NCI-H1092 treated with DMSO at 0.1 percent for 48 hours (cell line): ENCODE measurements around the gene CNN3.

Experiments
- DNase-seq: peaks from one replicate; lab custom pipeline; 2025; lab: John Stamatoyannopoulos, UW

Gene CNN3

DNA sequence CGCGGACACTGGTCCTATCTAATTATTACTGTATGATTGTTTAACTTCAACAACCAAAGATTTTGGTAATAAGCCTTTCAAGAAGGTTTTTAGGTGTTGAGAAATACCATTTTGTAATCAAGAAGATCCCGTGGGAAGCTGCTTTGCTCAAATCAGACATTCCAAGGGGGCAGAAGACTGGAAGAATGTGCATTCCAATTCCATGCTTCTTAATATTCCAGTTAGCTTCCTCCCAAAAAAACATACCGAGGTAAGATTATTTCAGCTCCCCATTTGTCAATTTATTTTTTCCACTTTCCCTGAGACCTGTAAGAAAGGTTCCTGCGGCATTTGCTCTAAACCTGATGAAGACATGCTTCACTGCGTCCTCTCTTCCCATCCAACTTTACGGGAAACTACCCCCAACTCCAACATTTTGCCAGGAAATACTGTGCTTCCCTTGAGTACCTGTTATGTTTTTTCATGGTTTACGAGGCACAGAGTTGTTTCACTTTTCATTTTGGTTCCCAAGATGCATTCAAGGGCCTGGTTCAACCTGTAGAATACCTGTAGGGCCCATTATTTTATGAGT lies 4.1 kb downstream of the CNN3 start:
- DNase-seq: no peak

DNA sequence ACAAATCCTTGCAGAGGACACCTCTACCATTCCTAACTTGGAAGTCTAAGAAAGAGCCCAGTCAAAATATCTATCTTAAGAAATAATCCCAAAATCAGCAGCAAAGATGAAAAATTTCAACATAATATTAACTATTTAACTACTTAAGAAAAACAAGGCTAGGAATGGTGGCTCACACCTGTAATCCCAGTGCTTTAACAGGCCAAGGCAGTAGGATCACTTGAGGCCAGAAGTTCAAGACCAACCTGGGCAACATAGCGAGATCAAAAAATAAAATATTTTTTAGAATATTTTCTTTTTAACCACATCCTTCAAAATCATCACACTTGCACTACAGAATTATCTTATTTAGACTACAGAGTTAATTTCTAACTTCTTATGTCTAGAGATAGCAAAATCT lies 4.9 kb downstream of the CNN3 start:
- no peak for DNase-seq

DNA sequence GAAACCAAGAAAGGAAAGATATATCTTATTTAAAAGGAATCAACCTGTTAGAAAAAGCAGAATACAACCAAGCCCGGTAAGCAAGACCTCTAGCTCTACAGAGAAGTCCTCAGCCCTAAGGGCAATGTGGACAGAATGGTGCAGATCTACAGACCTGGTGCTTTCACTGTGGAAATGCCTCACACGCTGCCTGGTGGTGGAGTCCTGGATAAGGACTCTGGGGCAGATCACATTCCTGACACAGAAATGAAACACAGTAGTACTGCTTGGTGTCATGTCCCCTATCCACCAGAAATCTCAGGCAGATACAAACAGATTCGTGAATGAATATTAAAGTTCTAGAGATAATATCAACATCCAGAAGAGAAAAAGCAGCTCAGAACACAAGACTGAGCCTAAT lies 6.8 kb downstream of the CNN3 start:
- DNase-seq: no peak

DNA sequence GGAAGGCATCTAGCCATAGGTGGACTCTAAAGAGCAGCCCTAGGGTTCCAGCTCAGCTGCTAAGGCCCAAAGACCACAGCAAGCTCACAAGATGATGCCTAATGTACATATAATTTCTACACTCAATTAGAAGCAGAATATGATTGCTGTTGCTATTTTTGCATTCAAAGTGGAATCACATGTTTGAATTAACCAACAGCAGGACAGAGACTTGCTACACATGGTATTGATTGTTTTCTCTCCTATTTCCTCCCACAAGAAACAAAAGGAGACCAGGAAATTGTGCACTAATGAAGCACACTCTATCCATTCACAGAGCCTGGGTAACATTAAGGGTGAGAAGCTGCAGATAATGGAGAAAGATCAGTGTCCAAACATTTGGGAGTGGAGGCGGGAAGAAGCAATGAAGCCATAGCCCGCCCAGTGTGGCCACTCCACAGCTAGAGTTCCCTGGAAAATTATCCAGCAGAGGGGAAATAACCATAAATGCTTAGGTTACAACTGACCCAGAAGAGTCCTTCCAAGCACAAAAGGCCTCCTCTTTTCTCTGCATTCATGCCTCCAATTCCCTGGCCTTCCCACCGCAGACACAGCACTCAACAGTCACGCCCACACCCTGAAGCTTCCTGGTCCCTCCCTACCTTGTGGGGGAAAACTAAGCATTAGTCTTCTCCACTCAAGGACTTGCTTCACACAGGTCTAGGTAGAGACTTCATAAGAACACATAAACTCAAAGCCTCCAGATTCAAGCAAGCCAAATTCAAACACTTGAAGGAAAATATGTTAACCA lies 7.5 kb downstream of the CNN3 start:
- DNase-seq: no peak

DNA sequence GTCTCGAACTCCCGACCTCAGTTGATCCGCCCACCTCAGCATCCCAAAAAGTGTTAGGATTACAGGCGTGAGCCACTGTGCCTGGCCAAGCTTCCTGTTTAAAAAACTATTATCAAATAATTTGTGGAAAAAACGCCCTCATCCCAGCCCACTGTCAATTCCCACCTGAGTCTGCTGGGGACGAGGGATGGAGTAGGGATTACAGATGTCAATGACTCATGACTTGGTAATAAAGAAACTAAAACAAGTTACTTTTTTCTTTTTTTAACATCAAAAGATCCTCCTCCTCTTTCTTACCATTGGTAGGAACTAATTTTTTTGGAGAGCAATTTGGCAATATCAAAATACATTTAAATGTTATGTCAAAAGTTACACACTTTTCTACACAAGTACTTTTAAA lies 9.7 kb downstream of the CNN3 start:
- DNase-seq: no peak

DNA sequence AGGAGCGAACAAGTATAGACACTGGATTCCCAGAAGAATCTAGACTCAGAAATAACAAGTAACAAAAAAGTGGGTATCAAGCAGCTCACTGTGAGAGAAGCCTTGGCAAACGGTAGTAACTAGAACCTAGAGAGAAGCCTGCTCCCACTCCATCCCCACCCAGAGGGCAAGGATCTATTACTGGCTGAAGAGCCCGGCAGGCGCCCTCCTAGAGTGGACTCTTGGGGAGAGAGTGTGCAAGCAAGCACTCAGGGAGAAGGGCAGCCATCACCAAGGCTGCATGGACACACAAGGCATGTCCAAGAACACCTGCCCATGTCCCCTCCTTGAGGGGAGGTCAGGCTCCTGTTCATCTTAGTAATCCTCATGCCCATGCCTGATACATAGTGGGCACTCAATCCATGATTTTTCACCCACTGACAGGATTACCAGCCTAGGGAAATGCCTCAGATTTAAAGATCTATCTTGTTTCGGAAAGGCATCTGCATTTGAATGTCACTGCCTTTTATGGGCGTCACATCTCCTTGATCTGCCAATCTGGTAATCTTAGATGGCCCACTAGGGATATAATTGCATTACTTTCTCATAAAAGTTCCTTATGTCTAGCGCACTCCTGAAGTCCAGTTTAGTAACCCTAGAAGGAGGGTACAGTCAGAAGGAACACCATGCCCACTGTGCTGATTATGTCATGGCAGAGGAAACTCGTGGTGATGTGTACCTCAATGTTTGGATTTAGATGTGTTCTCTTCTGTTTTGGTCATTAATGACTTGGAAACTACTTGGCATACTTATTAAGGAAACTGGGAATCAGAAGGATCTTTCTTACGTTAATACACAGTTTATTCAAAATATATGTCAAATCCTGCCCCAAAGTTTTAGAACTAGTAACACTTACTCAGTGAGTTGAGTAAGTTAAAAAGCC lies 14.4 kb downstream of the CNN3 start:
- no peak for DNase-seq

DNA sequence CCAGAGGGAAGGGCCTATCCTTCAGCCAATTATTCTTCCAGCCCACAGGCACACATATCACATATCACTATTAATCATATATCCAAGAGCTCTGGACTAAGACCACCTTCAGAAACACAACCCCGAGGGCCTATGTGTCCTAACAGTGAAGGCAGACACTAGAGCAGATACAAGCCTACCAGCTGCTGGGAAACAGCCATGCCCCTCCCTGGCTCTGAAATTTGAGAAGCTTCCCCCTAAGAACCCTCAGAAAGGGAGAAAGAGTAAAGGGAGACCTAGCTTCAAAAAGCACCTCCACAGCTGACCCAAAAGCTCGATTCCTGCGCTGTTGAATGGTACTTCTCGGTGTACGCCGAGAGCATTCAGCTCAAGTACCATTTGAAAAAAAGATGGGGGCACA lies 17.4 kb downstream of the CNN3 start:
- DNase-seq: no peak

DNA sequence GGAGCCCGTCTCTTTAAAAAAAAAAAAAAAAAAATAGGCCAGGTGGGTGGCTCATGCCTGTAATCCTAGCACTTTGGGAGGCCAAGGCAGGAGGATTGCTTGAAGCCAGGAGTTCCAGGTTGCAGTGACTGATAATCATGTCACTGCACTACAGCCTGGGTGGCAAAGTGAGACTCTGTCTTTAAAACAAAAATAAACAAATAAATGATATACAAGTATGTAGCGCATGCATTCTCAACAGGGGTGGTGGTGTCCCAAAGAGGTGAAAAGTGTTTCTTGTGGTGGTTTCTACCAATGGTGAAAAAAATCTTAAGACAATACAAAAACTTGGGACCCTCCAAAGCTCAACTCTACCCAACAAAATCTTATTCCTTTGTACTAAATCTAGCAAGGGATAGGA lies 17.9 kb downstream of the CNN3 start:
- no peak for DNase-seq

DNA sequence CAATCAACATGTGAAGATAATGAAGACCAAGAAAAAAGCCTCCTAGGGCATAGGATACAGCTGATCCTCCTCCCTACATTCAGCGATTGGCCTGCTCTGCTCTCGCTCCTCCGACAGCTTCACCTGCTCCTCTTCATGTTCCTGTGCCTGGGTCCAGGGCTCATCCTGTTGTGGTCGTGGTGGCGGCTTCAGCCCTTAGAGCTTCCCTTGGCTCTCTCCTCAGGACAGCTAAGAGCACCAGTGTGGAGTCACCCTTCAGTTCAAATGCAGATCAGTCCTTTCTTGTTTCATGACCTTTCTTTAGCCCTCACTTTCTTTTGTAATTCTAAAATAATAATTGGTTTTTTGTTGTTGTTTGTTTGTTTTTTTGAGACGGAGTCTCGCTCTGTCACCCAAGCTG lies 18.7 kb downstream of the CNN3 start:
- no peak for DNase-seq

DNA sequence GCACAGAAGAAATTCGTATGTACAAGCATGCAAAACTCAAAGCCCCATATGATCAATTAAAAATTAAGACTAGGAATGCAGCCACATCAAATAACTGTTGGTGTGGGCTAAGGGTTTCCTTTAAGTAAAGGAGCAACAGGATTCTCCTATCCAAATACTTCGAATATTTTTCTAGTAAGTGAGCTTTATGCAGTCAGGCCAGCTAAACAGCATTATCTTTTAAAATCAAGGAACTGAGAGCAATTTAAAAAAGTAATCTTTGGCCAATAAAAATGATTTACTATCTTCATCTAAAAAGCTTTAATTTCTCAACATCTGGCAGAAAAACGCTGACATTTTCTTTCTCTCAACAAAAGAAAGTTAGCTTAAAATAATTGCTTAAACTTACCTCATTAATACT lies 19.8 kb downstream of the CNN3 start:
- no peak for DNase-seq

DNA sequence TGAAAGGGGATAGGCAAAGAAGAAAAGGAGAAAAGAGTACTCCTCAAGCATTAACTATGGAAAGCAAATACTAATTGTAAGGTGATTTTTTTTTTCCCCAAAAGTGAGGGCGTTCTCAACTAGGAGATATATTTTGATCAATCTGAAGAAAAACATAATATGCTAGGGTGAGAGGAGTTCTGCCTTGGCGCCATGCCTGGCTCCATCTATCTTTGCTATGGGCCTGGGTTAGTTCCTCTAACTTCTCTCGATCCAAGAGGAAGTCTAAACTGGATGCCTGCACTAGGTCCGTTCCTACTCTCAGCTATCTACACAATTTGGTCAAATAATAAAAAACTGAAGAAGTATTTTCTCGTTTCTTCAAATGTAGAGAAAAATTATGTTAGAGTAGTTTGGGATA lies 20.5 kb downstream of the CNN3 start:
- DNase-seq: no peak

DNA sequence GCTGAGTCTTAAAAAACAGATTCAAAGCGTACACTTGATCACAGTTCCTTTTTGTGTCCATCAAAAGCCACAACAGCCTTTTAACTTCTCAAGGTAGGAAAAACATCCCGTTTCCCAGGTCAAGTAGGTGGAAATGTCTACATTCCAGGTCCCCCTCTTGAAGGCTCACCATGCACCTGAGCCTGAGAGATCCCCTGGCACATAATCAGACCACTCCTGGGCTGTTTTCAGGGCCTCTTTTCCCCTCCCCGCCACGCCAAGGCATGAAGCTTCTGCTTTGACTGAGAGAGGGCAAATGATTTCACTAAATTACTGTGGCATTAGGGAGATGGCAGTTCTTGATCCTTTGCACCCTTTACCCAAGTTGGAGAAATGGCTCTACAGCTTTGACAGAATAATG lies 21.7 kb downstream of the CNN3 start:
- no peak for DNase-seq

DNA sequence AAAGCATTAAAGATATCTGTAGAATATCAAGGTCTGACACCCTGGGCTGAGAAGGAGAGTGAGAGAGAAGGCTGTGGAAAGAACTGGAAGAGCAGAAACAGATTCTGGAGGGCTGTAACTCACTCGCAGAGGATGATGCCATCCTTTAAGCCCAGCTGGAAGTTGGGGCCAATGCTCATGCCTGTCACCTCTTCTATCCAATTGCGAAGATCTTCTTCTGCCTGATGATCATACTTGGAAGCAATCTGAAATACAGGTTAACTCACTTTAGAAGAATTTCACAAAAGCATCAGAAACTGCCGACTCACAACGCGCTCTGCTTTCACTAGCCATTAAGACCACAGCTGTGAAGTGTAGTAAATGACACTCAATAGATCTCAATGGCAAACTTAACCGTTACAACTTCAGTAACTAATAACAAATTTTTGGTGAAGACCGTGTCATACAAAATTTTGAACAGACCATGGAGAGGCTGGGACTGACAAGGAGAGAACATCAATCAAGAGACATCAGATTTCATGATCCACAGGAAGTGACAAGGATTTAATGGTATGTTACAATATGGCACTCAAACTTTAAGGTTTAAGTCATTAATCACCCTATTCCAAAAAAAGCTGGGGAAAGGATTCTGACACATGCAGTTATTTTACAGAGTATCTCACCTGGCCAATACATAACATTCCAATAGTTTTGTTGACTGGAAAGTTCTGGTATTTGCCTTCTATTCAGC lies 23.5 kb downstream of the CNN3 start:
- DNase-seq: no peak

DNA sequence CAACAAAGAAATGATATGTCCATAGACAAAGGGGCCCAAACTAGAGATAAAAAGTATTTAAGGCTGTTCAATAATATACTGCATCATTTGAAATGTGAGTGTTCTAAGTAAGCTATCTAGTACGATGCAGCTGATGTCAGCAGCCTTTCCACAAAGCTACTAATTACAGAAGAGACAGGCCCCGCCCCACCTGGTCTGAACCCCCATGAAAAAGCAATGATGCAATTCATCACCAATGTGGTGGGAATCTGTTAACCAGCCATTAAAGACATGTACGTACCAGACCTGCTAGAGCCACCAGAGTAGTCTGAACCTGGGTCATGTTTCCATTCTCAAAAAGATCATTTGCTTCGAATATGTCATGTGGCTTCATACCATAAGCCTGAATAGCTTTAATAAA lies 25.1 kb downstream of the CNN3 start:
- no peak for DNase-seq

DNA sequence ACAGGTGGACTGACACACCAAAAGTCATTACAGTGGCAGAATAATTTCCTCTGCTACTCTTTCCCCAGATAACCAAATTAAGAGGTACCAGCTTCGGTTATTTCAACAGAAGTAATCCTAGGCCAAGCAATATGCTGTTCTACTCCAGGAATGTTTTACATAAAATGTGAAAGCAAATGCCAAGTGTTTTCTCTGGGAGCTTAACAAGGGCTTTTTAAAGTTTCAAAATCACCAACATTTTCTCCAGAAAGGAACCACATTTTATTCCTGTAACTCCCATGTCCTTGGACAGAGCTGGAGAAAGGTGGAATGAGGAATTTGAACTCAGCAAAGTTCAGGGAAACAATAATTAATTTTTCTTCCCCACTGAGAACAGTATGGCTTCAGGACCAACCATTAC lies 27.2 kb downstream of the CNN3 start:
- DNase-seq: no peak

DNA sequence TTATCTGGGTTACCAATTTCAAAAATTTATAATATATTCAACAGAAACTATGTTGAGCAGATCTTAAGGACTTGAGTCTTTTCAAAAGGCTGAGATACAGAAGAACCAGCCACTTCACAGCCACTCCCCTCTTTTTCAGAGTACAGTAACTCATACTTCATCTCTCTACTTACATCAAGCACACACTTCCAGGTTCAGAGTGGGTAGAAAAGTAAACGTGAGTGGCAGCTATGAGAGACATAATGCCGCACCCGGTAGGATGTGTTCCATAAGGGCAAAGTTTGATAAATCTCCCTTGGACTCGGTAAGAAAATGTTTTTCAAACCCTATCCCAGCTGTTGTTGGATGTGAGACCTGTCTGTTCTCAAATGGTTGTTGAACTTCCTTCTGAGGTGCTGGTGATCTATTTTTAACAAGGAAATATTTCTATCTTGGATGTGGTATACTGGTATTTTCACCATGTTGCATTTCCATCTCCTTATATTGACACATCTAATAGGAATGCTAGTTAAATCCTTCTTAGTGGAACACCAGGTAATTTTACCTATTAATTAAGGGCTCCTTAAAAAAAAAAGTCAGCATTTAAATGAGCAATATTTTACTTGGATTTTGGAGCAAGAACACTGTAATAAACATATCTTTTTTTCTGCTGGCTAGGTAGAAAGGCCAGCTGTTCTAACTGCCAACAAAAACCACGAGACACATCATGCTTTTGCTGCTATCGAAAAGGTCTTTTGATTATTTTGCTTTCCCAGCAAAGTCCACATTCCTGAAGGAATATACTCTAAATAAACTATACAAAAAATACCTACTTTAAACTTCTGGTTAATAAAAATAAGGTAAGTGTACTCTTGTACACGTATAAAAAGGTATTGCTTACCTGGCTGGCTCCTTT lies 28.2 kb downstream of the CNN3 start:
- DNase-seq: no peak

DNA sequence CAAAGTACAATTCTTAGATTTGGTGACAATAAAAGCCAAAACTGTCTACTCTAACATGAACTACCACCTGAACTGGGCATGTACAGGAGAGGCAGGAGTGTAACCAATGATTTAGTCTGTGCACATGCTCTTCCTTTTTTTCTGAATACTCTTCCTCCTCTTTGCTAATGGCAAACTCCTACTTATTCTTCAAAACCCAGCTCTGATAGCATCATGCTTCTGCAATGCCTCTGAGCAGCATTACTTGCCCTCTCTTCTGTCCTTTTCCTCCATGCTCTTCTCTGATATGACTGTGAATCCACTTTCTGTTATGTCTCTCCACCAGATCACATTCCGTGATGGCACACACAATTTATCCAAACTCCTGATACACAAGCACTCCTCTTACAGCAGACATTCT lies 31.4 kb downstream of the CNN3 start:
- no peak for DNase-seq

DNA sequence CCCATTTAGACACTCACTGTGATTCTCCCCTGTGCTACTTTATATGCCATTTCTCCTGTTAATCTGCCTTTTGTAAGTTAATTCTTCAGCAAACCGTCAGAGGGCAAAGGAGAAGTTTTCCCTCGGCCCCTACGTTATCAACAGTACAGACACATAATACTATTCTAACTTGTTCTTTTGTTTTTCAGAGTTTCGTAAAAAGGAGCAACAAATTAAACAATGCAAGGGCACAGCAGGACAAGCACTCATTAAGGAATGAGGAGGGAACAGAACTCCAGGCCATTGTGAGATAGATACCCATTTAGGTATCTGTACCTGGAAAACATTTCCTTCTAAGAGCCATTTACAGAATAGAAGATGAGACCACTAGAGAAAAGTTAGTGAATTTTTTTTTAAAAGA lies 32.3 kb downstream of the CNN3 start:
- no peak for DNase-seq

DNA sequence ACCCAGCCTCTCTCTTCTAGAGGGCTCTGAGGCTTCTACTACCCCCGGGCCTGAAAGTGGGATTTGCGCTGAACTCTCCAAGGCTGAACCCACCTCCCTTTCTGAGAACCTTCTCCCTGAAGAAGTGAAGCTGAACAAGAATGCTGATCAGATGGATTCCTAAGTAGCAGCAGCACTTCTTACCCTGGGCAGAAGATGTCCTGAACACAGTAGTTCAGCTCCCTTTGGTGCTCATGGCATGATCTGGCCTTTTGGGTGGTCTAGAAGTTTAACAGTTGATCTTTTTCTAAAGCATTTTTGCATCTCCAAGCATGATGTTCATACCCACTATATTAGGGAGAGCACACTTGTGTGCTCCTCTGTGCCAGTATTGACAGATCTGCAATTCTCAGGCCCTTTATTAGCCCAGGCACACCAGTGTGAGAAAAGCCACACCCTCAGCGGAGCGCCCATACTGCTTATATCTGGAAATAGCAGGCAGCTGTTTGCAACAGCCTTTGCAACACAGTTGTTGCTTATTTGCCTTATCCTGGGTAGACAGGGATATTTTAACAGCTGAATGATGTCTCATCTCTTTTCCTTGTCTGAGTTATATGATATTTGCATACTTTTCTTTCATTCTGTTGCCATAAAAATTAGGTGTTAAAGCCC lies 34.2 kb downstream of the CNN3 start:
- DNase-seq: no peak

DNA sequence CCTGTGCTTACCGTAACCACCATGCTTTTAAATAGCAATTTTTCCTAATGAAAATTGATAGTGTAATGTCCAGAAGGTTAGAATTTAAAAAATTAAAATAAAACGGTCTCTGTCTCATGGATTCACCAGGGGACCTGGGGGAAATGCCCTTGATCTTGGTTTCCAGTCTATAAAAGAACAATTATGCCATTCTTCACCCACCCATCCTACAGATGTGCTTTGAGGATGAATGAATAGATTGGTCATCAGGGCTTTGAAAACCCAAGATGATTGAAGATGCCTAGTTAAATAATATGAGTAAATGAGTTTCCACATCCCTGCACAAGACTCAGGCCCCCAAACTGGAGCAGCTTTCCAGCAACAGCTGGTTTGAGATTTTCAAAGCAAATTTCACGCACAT lies 38.7 kb downstream of the CNN3 start:
- no peak for DNase-seq
